Kidney capillary endothelial cell (primary cell): ENCODE measurements around the gene MRPL9.

Source experiments
- DNase-seq: peaks from one replicate; pipeline ENCODE4 v3.0.0-alpha.2; 2018; ENCODE audit warnings: low spot score

Gene MRPL9

DNA sequence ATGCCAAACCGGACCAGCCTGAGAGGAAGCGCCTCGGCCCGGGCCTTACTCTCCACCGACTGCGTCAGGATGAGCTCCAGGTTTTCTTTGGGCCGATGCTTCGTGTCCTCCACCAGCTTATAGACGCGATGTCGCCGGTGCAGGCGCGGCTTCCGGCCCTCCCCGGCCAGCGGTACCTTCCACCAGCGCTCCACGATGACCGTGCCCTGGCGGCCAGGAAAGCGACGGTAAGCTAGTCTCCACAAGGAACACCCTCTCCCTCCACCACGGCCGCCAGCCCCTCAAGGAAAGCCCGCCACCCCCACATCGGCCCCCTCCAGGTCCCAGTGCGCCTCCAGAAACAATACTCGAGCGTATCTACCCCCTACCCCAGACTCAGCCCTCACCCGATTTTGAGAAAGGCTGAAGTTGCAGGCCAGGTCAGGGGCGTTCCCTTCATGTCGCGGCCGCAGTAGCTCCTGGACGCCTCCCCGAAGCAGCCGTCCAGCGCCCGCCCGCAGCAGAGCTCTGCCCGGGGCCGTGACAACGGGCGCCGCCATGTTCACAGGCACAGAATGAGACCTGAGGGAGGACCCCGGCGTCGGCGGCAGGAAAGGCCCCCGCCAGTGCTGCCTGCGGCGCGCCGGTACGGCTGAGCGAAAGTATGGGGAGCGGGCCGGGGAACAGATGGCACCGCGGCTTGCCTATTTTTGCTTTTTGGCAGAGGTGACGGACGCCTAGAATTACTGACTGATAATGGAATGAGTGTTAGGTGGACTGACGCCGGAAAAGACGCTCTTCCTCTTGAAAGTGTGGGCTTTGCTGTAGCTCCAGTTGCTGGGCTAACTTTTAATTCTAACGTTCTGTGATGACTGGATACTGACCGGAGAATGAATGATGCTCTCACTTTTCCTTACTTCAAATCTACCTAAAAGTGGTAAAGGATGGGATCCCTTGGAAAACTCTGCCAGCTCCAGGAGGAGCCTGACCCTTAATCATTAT lies at the start of gene MRPL9:
TSS of gene MRPL9 (minus strand) at position 556 of the 981 bp plus-strand sequence. CDS start at position 539, 17 bp downstream.
- DNase-seq = peak; percentile 68

DNA sequence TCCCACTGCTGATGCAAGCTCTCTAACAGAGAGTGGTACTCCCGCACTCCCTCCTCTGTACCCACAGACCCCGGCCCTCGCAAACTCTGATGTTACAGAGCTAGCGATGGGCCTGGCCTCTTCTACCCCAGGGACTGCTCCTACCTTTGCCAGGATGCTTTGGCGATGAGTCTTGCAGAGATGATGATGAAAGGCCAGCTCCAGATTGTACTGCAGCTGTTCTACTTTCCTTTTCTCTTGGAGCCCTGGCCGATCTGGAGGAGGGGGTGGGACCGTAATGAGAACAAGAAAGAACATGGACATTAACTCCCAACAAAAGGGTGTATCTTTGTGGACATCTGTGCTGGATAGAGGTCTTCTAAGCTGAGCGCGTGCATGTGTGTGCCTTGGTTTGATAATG lies 47.9 kb upstream of the MRPL9 start:
- DNase-seq = no peak

DNA sequence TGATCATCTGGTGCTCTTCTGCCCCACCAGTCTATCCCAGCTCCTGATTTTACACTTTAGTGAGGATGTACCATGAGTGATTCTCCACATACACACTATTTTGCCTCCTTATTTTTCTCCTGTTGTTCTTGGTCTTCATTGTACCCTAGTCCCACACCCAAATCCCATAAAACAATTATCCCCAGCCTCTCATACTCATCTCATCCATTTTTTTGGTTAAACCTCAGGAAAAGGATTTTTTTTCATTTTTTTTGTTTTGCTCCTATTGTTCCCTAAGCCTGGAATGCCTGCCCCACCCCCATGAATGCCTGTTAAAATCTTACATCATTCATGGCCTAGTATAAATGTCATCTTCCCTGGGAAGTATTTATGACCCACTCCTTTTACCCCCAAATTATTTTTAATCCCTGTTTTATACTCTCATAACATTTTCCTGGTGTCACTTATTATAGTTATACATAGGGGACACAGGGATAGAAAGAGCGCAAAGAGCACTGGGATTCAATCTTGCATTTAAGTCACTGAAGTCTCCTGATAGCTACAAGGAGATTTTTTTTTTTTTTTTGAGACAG lies 46.8 kb upstream of the MRPL9 start:
- DNase-seq = no peak

DNA sequence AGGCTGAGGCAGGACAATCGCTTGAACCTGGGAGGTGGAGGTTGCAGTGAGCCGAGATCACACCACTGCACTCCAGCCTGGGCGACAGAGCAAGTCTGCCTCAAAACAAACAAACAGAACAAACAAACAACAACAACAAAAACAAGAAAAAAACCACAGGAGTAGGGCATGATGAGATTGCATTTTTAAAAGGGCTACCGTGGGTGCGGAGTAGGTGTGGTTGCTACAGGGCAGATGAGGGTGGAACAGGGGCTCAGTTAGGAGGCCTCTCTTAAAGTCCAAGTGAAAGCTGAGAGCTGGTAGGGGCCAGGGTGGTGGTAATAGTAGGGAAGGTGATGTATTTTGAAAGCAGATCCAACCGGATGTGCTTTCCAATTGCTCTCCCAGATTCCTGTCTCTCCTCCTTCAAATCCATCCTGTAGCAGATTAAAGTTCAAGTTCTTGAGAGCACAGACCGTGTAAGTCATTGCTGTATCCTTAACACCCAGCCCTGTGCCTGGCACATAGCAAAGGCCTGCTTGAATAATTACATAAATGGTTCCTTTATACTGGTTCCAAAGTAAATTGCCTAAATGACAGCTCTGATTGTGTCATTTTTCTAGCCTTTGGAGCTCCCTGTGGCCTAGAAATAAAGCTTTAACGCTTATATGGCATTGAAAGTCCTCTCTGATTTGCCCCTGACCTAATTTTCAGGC lies 46.1 kb upstream of the MRPL9 start:
- DNase-seq = no peak

DNA sequence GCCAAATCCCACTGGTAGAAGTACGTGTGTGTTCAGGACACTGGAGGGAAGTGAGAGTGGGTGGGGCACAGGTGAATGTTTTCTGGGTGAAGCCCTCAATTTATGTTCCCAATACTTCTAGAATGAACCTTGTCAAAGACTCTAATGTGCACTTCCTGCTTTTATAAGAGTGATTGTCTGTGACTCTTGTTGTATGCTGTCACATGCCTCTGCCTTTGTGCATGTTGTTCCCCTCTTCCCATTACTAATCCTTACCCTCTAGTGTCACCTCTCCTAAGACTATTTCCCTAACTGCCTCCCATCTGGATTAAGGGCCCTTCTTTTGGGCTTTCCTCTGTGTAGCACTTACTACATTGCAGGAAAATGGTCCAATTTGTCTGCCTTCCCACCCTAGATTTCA lies 44.5 kb upstream of the MRPL9 start:
- no peak for DNase-seq

DNA sequence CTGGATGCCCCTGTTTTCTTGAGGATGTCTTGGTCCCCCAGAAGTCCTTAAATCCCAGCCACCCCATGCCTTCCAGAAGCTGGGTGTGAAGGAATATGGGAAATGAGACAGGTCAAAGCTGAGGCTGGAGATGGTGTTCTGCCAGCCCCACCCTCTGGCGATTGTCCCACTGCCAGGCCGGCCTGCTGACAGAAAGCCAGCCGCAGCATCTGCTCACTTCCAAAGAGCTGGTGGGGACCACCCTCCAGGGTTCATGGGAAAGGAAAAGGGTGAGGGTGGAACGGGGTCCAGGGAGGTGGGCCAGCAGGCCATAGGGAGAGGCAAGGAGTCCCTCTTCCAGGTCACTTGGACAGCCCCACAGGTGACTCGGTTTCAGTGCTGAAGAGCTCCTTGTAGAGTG lies 43.8 kb upstream of the MRPL9 start:
- DNase-seq = no peak

DNA sequence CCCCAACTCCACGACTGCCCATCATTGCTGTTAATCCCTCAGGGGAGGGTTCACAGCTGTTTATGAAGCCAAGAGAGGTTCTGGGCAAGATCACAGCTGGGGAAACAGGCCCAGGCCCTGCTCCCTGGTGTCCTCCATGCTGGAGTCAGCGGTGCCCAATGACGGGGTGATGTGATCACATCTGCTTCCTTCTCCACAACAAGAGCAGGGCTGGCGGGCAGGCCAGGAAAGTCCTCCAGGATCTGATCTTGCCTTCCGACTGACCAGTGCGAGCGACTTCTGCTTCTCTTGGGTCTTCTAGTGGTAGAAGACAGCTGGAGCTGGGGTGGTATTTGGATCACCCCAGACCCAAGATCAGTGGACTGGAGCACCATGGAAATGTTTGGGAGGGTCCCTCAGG lies 42.9 kb upstream of the MRPL9 start:
- no peak for DNase-seq

DNA sequence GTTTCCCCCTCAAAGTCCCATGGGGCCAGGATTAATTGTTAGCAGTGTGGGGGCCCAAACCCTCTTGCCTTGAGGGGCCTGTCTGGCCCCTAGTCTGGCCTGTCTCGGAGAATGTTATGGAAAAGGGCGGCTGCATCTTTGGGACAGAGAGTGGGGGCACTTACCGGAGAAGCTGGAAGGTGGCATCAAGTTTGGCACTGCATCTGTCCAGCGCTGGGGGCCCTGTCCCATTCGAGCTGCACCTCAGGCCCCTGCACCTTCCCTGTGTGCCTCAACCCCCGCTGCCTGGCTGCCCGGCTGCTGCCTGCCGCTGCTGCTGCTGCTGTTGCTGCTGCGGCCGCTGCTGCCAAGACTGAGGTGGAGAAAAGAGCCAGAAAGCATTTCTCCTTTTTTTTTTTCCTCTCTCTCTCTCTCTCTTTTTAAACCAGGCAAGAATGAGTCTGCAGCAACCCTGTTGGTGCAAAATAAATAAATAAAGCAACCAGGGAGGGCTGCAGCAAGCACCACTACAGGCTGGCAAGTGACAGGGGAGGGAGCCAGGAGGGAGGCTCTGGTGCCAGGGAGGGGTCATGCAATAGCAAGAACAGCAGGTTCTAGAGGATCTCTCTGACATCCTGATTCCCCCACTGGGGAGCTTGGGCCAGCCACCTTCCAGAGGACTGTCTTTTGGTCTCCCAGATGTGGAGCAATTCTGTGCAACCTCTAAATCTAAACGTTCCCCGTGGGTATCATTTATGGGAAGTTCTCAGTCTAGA lies 41.9 kb upstream of the MRPL9 start, which contains the start of gene LINGO4:
TSS of gene LINGO4 (minus strand) at position 354 of the 755 bp plus-strand sequence. CDS start 2,715 bp downstream, outside the sequence.
- no peak for DNase-seq

DNA sequence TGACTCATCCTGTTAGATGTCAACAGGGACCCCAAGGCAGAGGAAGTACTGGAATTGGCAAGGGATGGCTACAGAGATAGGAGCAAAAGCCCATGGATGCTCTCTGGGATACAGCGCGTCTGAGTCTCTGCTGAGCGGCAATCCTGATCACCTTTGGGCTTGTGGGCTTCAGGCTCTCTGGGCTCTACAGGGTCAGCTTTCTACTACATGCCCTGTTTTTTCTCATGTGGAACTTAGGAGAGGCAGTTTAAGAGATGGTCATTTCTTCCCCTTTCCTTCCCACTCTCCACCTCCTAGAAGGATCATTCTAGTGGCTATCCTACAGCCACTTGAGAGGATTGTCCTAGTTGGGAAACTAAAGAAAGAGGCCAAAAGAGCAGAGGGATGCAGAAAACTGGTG lies 40.6 kb upstream of the MRPL9 start:
- no peak for DNase-seq

DNA sequence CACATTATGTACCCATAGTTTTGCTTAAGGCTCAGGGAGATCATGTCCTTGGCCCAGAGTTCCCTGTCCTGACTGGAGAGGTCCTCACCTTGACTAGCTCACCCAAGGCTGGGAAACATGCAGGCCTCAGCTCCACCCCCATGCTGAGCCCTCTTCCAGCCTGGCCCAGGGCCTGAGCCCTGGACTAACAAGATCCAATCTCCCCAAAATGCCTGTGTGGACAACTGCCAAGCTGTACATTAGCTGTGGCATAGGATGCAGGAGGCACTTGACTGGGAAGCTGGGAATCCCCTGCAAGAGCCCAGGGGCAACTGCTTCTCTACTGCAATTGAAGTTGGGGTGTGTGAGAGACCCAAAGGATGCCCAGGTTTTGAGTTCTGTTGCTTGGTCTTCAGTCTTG lies 39.9 kb upstream of the MRPL9 start:
- DNase-seq = no peak

DNA sequence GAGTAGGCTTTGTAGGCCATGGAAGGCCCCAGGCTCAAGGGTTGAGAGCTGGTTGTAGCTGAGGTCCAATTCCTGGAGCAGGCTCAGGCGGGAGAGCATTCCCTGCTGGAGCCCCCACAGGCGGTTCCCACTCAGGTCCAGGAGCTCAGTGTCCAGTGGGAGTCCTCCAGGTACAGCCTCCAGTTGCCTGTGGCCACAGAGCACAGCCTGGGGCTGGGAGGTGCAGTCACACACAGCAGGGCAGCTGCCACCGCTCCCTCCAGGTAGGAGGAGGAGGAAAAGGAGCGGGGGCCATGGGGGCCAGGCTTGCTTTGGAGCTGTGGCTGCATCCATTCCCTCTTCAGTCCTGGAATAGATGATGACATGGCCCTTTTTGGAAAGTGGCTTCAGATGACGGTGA lies 39.1 kb upstream of the MRPL9 start:
- no peak for DNase-seq

DNA sequence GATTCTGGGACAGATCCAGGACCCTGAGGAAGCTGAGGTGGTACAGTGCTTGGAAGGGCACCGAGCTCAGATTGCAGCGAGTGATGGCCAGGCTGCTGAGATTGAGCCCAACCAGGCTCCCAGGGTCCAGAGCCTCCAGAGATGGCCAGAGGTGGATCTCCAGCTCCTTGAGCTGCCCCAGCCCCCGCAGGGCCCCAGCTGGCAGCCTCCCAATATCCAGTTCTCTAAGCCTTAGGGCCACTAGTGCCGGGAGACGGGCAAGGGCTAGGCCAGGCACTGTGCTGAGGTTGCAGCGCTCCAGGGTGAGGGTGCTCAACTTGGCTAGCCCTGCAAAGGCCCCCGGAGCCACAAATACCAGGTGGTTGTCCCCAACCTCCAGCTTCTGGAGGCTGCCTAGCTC lies 38.5 kb upstream of the MRPL9 start:
- DNase-seq = no peak

DNA sequence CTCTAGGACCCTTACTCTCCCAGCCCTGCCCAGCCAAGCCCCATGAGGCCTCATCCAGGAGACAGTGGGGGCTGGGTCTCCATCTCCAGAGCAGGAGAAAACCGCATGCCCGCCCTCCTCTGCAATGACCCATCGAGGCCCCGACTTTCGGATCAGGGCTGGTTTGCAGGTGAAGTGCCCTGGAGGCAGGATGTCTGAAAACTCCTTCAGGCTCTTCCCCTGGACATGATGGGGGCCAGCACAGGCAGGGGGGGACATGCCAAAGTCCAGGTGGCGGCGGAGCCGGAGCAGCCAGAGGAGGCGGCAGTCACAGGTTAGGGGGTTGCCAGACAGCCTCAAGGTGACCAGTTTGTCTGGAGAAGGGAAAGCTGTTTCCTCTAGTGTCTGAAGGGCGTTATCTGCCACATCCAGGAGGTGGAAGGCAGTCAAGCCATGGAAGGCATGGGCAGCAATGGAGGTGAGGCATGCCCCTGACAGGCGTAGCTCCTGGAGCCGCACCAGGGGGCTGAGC lies 38.1 kb upstream of the MRPL9 start:
- no peak for DNase-seq

DNA sequence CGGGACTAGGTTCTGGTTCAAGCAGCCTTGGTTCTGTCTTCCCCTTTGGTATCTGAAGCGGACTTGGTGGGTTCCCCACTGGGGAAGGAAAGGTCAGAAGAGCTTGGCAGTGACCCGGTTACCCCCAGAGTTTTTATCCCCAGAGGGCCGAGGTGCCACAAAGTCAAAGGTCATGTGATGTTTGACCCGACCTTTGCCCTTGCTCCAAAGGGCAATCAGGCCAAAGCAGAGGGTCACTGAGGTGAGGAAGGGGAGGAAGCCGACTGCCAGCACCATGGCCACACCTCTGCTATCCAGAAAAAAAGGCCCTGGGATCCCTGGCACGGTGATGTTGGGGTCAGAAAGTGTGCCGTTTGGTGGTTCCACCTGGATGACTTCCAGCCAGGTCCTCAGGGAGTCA lies 37.5 kb upstream of the MRPL9 start:
- no peak for DNase-seq

DNA sequence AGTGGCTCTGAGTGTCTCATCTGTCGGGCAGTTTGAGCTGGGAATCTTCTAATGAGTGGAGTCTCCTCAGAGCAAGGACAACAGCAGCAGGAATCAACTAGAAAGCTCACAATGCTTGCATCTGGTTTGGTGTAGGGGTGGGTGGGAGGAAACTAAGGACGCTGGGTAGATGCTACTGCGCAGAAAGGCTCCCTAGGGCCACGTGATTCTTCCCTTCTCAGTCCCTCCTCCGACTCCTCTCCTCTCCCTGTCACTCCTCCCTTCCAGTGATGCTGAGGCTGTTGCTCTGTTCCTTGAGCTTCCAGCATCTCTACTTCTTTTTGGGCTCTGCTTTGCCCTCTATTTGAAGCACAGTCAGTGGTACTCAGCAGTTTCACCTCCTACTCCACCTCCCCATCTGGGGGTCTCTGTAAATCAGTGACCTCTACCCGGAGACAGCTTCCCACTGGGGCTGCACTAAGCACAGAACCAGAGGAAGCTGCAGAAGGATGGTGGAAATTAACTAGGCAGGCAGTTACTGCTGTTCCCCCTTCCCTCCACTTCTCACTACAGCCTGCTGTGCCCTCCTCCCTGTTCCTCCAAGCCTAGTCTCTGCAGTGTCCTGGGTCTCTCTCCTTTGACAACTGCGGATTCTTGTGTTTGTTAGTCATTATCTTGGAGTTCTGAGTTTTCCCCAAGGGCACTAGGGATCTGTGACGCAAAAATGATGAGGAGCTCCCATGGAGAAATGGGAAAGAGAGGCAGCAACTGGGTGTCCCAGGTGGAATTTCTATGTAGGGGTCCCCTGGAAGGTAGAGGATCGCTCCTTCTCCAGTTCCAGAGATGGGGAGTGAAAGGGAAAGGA lies 36.1 kb upstream of the MRPL9 start:
- DNase-seq = no peak

DNA sequence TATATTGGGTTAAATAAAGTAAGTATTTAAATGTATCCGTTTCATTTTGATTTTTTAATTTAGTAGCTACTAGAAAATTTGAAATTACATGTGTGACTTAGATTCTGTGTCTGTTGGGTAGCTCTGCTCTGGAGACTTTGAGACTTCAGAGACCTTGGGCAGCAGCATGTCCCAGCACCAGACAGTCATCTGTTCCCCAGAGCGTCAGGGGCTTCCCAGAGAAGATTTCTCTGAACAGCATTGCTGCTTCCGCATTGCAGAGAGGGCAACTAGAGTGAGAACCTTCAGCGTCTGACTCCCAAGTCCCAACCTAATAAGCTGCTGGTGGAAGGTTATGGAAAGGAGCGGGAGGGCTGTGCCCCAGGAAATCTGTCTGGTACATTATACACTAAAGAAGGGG lies 35.3 kb upstream of the MRPL9 start:
- DNase-seq = no peak

DNA sequence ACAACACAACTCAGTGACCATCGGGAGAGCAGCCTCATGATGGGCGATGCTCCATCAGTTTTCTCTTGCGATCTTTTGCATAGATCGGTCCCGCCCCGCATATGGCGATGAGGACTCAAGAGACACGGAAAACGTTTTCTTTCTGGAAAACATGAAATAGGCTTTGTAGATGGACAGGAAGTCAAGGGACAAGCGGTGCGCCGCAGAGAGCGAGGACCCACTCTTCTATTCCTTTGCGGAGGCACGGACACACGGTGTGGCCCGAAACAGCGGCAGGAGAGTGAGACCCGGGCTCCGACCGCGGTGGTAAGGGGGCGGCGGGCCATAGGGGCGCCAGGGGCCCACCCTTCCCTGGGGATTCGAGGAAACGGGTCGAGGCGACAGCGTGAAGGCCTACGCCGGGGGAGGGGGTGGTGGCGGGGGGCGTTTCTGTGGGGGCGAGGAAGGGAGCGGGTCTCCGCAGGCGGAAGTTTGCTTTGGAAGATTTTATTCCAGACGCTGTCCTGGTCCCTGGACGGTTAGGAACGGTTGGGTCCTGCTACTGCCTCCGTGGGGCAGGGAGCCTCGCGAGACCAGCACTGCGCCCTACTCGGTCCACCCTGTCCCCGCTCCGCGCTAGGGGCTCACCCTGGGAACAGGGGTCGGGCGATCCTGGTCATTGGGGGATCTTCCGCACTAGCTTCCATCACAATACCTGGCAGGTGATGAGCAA lies 27.8 kb upstream of the MRPL9 start:
- DNase-seq = peak; percentile 15

DNA sequence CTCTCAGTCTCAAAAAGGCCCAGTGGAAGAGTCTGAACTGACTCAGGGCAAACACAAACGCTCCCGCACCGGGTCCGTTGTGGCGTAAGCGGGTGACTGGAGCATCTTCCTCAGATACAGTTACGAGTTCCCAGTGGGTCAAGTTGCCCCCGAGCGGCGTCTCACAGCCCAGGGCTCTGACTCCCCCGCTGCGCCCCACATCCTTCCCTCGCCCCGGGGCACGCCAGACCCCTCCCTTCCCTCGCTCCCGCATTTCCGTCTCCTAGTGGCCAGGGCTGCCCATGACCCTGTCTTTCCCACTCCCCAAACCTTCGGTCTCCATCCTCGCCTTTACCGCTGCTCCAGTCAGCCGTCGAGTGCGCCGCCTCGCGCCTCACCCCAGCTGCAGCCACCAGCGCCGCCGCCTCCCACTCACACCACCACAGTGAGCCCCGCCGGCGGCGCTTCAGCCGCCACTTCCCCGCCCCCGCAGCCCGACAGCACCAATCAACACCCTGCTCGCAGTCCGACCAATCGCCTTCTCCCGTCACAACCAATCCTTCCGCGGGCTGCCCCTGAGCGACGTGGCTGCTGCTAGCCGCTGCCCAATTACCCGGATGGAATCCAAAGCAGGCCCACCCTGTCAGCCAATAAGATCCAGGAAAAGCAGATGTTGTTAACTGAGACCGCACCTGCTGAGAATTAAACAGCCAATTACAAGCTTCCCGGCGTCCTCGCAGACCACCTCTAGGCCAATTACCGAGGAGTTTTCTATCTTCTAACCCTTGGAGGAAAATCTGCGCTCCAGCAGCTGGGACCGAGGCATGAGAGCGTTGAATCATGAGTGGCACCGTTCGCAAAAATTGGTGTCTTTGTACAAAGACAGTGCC lies 27.0 kb upstream of the MRPL9 start, which contains the start of gene TDRKH:
TSS of gene TDRKH (minus strand) at position 430 of the 869 bp plus-strand sequence. CDS start 7,478 bp downstream, outside the sequence.
- peak; percentile 99 for DNase-seq

DNA sequence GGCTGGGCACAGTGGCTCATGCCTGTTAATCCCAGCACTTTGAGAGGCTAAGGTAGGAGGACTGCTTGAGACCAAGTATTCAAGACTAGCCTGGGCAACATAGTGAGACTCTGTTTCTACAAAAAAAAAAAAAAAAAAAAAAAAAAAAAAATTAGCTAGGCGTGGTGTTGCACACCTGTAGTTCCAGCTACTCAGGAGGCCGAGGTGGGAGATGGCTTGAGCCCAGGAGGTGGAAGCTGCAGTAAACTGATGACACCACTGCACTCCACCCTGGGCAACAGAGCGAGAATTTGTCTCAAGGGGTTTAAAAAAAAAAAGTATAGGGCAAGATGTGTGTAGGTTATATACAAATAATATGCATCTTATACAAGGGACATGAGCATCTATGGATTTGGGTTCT lies 24.4 kb upstream of the MRPL9 start:
- DNase-seq = no peak
